Liver (tissue), 9 donors: ENCODE measurements around the gene USO1. TPM values are rescaled to one million over a fixed set of nuclear protein-coding genes. Genes with fewer than 3 reads are reported as not detected.

ENCODE experiments used
- DNase-seq: peaks from one replicate; pipeline ENCODE4 v3.0.0-alpha.2; 2017; ENCODE audit warnings: low spot score
- H3K27ac ChIP-seq, 2 donors: one replicate each; pipeline ENCODE4 v1.7.0; 2013; ENCODE audit warnings: inconsistent platforms in 2 of 2, low read length in 2 of 2, control low read depth in 1 of 2, low read depth in 1 of 2, mild to moderate bottlenecking in 1 of 2
- H3K27me3 ChIP-seq, 4 donors: one replicate each; pipeline versions ENCODE4 v1.6.1 to v1.7.0; 2013; ENCODE audit warnings: low read length in 3 of 4, inconsistent platforms in 1 of 4, mild to moderate bottlenecking in 1 of 4, moderate library complexity in 1 of 4; ENCODE audit not compliant: control insufficient read depth in 4 of 4, insufficient read depth in 4 of 4
- H3K36me3 ChIP-seq, 4 donors: one replicate each; pipeline versions ENCODE4 v1.6.1 to v1.7.0; 2013; ENCODE audit warnings: low read length in 3 of 4, mild to moderate bottlenecking in 3 of 4, low read depth in 1 of 4, moderate library complexity in 1 of 4; ENCODE audit not compliant: control insufficient read depth in 4 of 4, insufficient read depth in 3 of 4
- H3K4me1 ChIP-seq, 4 donors: one replicate each; pipeline versions ENCODE4 v1.6.1 to v1.7.0; 2013; ENCODE audit warnings: low read length in 3 of 4, mild to moderate bottlenecking in 3 of 4, moderate library complexity in 1 of 4; ENCODE audit not compliant: control insufficient read depth in 4 of 4, insufficient read depth in 4 of 4
- H3K4me3 ChIP-seq, 3 donors: one replicate each; pipeline versions ENCODE4 v1.6.1 to v1.7.0; 2013; ENCODE audit warnings: low read length in 3 of 3, control low read depth in 1 of 3, low read depth in 1 of 3, mild to moderate bottlenecking in 1 of 3
- H3K9ac ChIP-seq, 2 donors: one replicate each; pipeline ENCODE4 v1.7.0; 2013; ENCODE audit warnings: low read length in 2 of 2, mild to moderate bottlenecking in 2 of 2, moderate library complexity in 2 of 2, control low read depth in 1 of 2, low read depth in 1 of 2
- H3K9me3 ChIP-seq, 4 donors: one replicate each; pipeline versions ENCODE4 v1.6.1 to v1.7.0; 2013; ENCODE audit warnings: low read length in 3 of 4; ENCODE audit not compliant: control insufficient read depth in 4 of 4
- ATF3 ChIP-seq: IDR thresholded peaks from 2 replicates; pipeline ENCODE4 v1.6.1; 2016; ENCODE audit warnings: antibody characterized with exemption
- CTCF ChIP-seq: fragments of 150-350 bp; IDR thresholded peaks from 2 replicates; pipeline ENCODE4 v1.5.1; 2017; ENCODE audit warnings: improper control_type of control experiment, low read depth, low read length; ENCODE audit not compliant: missing input control
- EGR1 ChIP-seq, 2 donors: IDR thresholded peaks; 2 replicates each; pipeline ENCODE4 v1.6.1; 2016 to 2018; ENCODE audit warnings: antibody characterized with exemption in 2 of 2, low read depth in 2 of 2
- FOXA1 ChIP-seq: IDR thresholded peaks from 2 replicates; pipeline ENCODE4 v1.6.1; 2016; ENCODE audit warnings: antibody characterized with exemption
- FOXA2 ChIP-seq: IDR thresholded peaks from 2 replicates; pipeline ENCODE4 v1.6.1; 2016; ENCODE audit warnings: antibody characterized with exemption
- GABPA ChIP-seq, 2 donors: IDR thresholded peaks in 1 of 2; conservative IDR thresholded peaks in 1 of 2; 2 replicates each; pipeline ENCODE4 v1.6.1; 2016; ENCODE audit warnings: antibody characterized with exemption in 2 of 2, mild to moderate bottlenecking in 1 of 2, moderate library complexity in 1 of 2
- HNF4A ChIP-seq, 2 donors: conservative IDR thresholded peaks; 2 replicates each; pipeline ENCODE4 v1.6.1; 2016; ENCODE audit warnings: antibody characterized with exemption in 2 of 2, mild to moderate bottlenecking in 2 of 2
- HNF4G ChIP-seq: IDR thresholded peaks from 2 replicates; pipeline ENCODE4 v1.6.1; 2016; ENCODE audit warnings: antibody characterized with exemption
- JUND ChIP-seq, 2 donors: IDR thresholded peaks; 2 replicates each; pipeline ENCODE4 v1.6.1; 2016; ENCODE audit warnings: antibody characterized with exemption in 2 of 2
- MAX ChIP-seq: IDR thresholded peaks from 2 replicates; pipeline ENCODE4 v1.6.1; 2016; ENCODE audit warnings: antibody characterized with exemption
- NR2F2 ChIP-seq: IDR thresholded peaks from 2 replicates; pipeline ENCODE4 v1.6.1; 2016; ENCODE audit warnings: antibody characterized with exemption
- RAD21 ChIP-seq, 2 donors: IDR thresholded peaks; 2 replicates each; pipeline ENCODE4 v1.6.1; 2016; ENCODE audit warnings: antibody characterized with exemption in 2 of 2, mild to moderate bottlenecking in 2 of 2
- REST ChIP-seq: IDR thresholded peaks from 2 replicates; pipeline ENCODE4 v1.6.1; 2016; ENCODE audit warnings: antibody characterized with exemption, mild to moderate bottlenecking
- RXRA ChIP-seq, 2 donors: IDR thresholded peaks; 2 replicates each; pipeline ENCODE4 v1.6.1; 2017 to 2018; ENCODE audit warnings: antibody characterized with exemption in 2 of 2, mild to moderate bottlenecking in 1 of 2
- SP1 ChIP-seq: IDR thresholded peaks from 2 replicates; pipeline ENCODE4 v1.6.1; 2018; ENCODE audit warnings: antibody characterized with exemption, mild to moderate bottlenecking
- TAF1 ChIP-seq: conservative IDR thresholded peaks from 2 replicates; pipeline ENCODE4 v1.6.1; 2016; ENCODE audit warnings: antibody characterized with exemption, mild to moderate bottlenecking
- YY1 ChIP-seq: IDR thresholded peaks from 2 replicates; pipeline ENCODE4 v1.6.1; 2016; ENCODE audit warnings: antibody characterized with exemption, mild to moderate bottlenecking
- ZBTB33 ChIP-seq: IDR thresholded peaks from 2 replicates; pipeline ENCODE4 v1.6.1; 2016; ENCODE audit warnings: antibody characterized with exemption
- WGBS: extraction: QIAGEN DNeasy Blood & Tissue Kit; methylation state at CpG from one replicate; pipeline ENCODE4 v1.1.7; 2013; 5-methylcytosine and 5-hydroxymethylcytosine counted together
- polyA plus RNA-seq, 2 donors: library from polyadenylated mRNA; stranded (reverse) in 1 of 2; unstranded in 1 of 2; fragments of 200-250 nt in 1 of 2; fragments of >200 nt in 1 of 2; fragmentation: Nextera tagmentation in 1 of 2; extraction: Ambion mirVana in 1 of 2; gene quantifications; one replicate each; pipeline versions ENCODE4 v1.2.1 to v1.2.3, GENCODE V29; 2013 to 2015
- total RNA-seq, 2 donors: library from RNA; depleted of rRNA; stranded (reverse); fragments of >200 nt; gene quantifications; one replicate each; pipeline ENCODE4 v1.2.3, GENCODE V29; 2014
- donor health status: healthy.
- donor health status: healthy.
- donor health status: healthy.
- donor health status: healthy.
- donor health status: healthy.

The USO1 gene
- total and polyA plus RNA-seq, 4 donors = 18.4 to 77.0 (median 39.5) TPM

- no peak for DNase-seq
- Histone ChIP-seq H3K4me1 (no peaks in the 10 kb centered on the region), H3K27me3 (no peaks in the 10 kb centered on the region), H3K27ac (no peak overlapping the region), H3K9ac (no peak overlapping the region), H3K4me3 (no peak overlapping the region), H3K9me3 (no peaks in the 10 kb centered on the region), H3K36me3 (peaks cover 0 to 13% (median 12%) of the 10 kb centered on the region in 4 donors)
- 82% methylated on average over 4 of the region's 4 CpGs for WGBS
- TF ChIP-seq EGR1 (IDR thresholded peaks at IDR 0.05; ENCODE audit: low read depth in 2 of 2) (no peak), RXRA (IDR thresholded peaks at IDR 0.05) (no peak), ATF3 (no peak), FOXA1 (no peak), SP1 (no peak), TAF1 (no peak), NR2F2 (no peak), RAD21 (IDR thresholded peaks at IDR 0.05) (no peak), JUND (IDR thresholded peaks at IDR 0.05) (no peak), HNF4G (no peak)
Observed at GRCh38 chr4:75819121-75819520, 94.7 kb downstream of the USO1 start.

GRCh38 chr4:75820197-75820596 lies 95.8 kb downstream of the USO1 start:
- Histone ChIP-seq H3K27ac (no peak overlapping the region), H3K9me3 (no peaks in the 10 kb centered on the region)
- TF ChIP-seq NR2F2 = no peak
- no peak for TF ChIP-seq JUND (IDR thresholded peaks at IDR 0.05)
- no peak for TF ChIP-seq CTCF
- TF ChIP-seq FOXA1 = no peak
- TF ChIP-seq RAD21 (IDR thresholded peaks at IDR 0.05) = no peak
- no peak for TF ChIP-seq GABPA (IDR thresholded peaks at IDR 0.05 in 1 of 2, conservative IDR thresholded peaks at IDR 0.05 in 1 of 2)
- TF ChIP-seq FOXA2 = no peak
- no peak for TF ChIP-seq ATF3
- no peak for TF ChIP-seq TAF1
- no peak for TF ChIP-seq SP1
- TF ChIP-seq HNF4G = no peak
- TF ChIP-seq HNF4A (conservative IDR thresholded peaks at IDR 0.05) = no peak
- no peak for TF ChIP-seq EGR1 (IDR thresholded peaks at IDR 0.05; ENCODE audit: low read depth in 2 of 2)
- TF ChIP-seq RXRA (IDR thresholded peaks at IDR 0.05) = no peak
- TF ChIP-seq REST = no peak
- no peak for TF ChIP-seq ZBTB33
- TF ChIP-seq YY1 = no peak
- no peak for TF ChIP-seq MAX

More at GRCh38 chr4:75820197-75820596, 95.8 kb downstream of the USO1 start:
- no peak overlapping the region for H3K9ac ChIP-seq
- no peaks in the 10 kb centered on the region for H3K27me3 ChIP-seq
- no peaks in the 10 kb centered on the region for H3K4me1 ChIP-seq
- peaks cover 0 to 2% (median 2%) of the 10 kb centered on the region in 4 donors for H3K36me3 ChIP-seq
- no peak overlapping the region for H3K4me3 ChIP-seq
- no peak for DNase-seq
- 57% methylated on average over 2 of the region's 2 CpGs for WGBS
